ENCODE results near the gene TEAD1.

TEAD1 gene

GRCh38 chr11:12922980-12923507, 248.8 kb downstream of the TEAD1 start:
- no peak for DNase-seq (ENCODE audit: low read depth)
- no peak overlapping the region for H3K4me3 ChIP-seq (ENCODE audit: control insufficient read depth, low read depth, low read length)
- TF ChIP-seq, protein P1, sequence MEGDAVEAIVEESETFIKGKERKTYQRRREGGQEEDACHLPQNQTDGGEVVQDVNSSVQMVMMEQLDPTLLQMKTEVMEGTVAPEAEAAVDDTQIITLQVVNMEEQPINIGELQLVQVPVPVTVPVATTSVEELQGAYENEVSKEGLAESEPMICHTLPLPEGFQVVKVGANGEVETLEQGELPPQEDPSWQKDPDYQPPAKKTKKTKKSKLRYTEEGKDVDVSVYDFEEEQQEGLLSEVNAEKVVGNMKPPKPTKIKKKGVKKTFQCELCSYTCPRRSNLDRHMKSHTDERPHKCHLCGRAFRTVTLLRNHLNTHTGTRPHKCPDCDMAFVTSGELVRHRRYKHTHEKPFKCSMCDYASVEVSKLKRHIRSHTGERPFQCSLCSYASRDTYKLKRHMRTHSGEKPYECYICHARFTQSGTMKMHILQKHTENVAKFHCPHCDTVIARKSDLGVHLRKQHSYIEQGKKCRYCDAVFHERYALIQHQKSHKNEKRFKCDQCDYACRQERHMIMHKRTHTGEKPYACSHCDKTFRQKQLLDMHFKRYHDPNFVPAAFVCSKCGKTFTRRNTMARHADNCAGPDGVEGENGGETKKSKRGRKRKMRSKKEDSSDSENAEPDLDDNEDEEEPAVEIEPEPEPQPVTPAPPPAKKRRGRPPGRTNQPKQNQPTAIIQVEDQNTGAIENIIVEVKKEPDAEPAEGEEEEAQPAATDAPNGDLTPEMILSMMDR (IDR thresholded peaks at IDR 0.05; ENCODE audit: control insufficient read depth, insufficient read depth, low read depth, low read length, missing control alignments): no peak

DNA sequence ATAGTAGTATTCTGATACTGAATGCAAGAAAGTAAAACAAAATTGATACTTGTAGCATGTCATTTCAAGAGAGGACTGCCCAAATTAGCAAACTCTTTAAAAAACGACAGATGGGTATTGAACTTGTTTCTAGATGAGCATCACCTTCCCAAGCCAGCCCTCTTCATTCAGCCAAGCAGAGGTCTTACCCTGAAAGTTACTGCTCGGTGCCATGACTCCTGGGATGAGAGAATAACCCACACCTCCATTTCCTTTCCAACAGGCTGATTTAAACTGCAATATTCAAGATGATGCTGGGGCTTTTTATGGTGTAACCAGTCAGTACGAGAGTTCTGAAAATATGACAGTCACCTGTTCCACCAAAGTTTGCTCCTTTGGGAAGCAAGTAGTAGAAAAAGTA, 250.4 kb downstream of the TEAD1 start:
- no peak overlapping the region for H3K4me3 ChIP-seq (ENCODE audit: control insufficient read depth, low read depth, low read length)
- TF ChIP-seq, protein P1 (IDR thresholded peaks at IDR 0.05; ENCODE audit: control insufficient read depth, insufficient read depth, low read depth, low read length, missing control alignments): no peak
- no peak for DNase-seq (ENCODE audit: low read depth)

GRCh38 chr11:12925520-12925919, 251.3 kb downstream of the TEAD1 start:
- no peak overlapping the region for H3K4me3 ChIP-seq (ENCODE audit: control insufficient read depth, low read depth, low read length)
- no peak for DNase-seq (ENCODE audit: low read depth)
- TF ChIP-seq, protein P1 (IDR thresholded peaks at IDR 0.05; ENCODE audit: control insufficient read depth, insufficient read depth, low read depth, low read length, missing control alignments): no peak

GRCh38 chr11:12927221-12927620, 253.0 kb downstream of the TEAD1 start:
- H3K4me3 ChIP-seq (ENCODE audit: control insufficient read depth, low read depth, low read length): no peak overlapping the region
- no peak for DNase-seq (ENCODE audit: low read depth)
- TF ChIP-seq, protein P1 (IDR thresholded peaks at IDR 0.05; ENCODE audit: control insufficient read depth, insufficient read depth, low read depth, low read length, missing control alignments): no peak

GRCh38 chr11:12927886-12928285, 253.7 kb downstream of the TEAD1 start:
- H3K4me3 ChIP-seq (ENCODE audit: control insufficient read depth, low read depth, low read length): no peak overlapping the region
- TF ChIP-seq, protein P1 (IDR thresholded peaks at IDR 0.05; ENCODE audit: control insufficient read depth, insufficient read depth, low read depth, low read length, missing control alignments): no peak
- no peak for DNase-seq (ENCODE audit: low read depth)

DNA sequence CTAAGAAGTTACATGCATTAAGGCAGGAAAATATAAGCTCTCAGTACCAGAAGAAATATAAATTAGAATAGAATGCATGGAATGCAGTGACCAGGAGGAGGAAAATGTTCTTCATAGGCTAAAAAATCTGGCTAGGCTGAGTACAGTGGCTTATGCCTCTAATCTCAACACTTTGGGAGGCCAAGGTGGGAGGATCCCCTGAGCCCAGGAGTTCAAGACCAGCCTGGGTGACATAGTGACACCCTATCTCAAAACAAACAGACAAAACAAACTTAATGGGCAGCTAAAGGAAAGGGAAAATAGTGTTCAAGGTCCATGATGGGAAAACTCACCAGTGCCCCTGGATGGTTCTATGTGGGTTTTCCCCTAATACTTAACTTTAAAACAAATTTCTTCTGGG, 256.6 kb downstream of the TEAD1 start:
- DNase-seq (ENCODE audit: low read depth): no peak
- no peak overlapping the region for H3K4me3 ChIP-seq (ENCODE audit: control insufficient read depth, low read depth, low read length)
- TF ChIP-seq, protein P1 (IDR thresholded peaks at IDR 0.05; ENCODE audit: control insufficient read depth, insufficient read depth, low read depth, low read length, missing control alignments): no peak

GRCh38 chr11:12932485-12932884, 258.3 kb downstream of the TEAD1 start:
- TF ChIP-seq, protein P1 (IDR thresholded peaks at IDR 0.05; ENCODE audit: control insufficient read depth, insufficient read depth, low read depth, low read length, missing control alignments): no peak
- no peak overlapping the region for H3K4me3 ChIP-seq (ENCODE audit: control insufficient read depth, low read depth, low read length)
- DNase-seq (ENCODE audit: low read depth): no peak
